Neutrophil (primary cell): Measurements from ENCODE around the gene PBLD.

Source experiments
- H3K27ac ChIP-seq: fragments of 200-600 bp; sonication (generic); 2 replicates; pipeline ENCODE4 v1.5.1; 2016; ENCODE audit warnings: mild to moderate bottlenecking, moderate library complexity
- H3K27me3 ChIP-seq: fragments of 200-600 bp; sonication (generic); 2 replicates; pipeline ENCODE4 v1.6.0; 2016; ENCODE audit warnings: mild to moderate bottlenecking
- H3K36me3 ChIP-seq: fragments of 200-600 bp; sonication (generic); 2 replicates; pipeline ENCODE4 v1.5.1; 2017
- H3K4me1 ChIP-seq, 2 experiments: fragments of 200-600 bp in 1 of 2; sonication (generic) in 1 of 2; 1 replicate in 1 of 2; 2 replicates in 1 of 2; pipeline versions ENCODE4 v1.5.1 to v1.6.1; 2013 to 2016; ENCODE audit warnings: low read depth in 1 of 2, low read length in 1 of 2, mild to moderate bottlenecking in 1 of 2, moderate library complexity in 1 of 2; ENCODE audit not compliant: control insufficient read depth in 1 of 2, insufficient read depth in 1 of 2
- H3K4me3 ChIP-seq, 2 experiments: fragments of 200-600 bp in 1 of 2; sonication (generic) in 1 of 2; 1 replicate in 1 of 2; 2 replicates in 1 of 2; pipeline ENCODE4 v1.5.1; 2013 to 2016; ENCODE audit warnings: low read depth in 1 of 2, low read length in 1 of 2, mild to moderate bottlenecking in 1 of 2, moderate library complexity in 1 of 2
- H3K9me3 ChIP-seq: fragments of 200-600 bp; sonication (generic); 2 replicates; pipeline ENCODE4 v1.5.1; 2016
- TF ChIP-seq, protein P1 (sequence below): fragments of 200-600 bp; sonication (generic); IDR thresholded peaks from 2 replicates; pipeline ENCODE4 v1.5.1; 2016; ENCODE audit warnings: antibody characterized with exemption

Gene PBLD

DNA sequence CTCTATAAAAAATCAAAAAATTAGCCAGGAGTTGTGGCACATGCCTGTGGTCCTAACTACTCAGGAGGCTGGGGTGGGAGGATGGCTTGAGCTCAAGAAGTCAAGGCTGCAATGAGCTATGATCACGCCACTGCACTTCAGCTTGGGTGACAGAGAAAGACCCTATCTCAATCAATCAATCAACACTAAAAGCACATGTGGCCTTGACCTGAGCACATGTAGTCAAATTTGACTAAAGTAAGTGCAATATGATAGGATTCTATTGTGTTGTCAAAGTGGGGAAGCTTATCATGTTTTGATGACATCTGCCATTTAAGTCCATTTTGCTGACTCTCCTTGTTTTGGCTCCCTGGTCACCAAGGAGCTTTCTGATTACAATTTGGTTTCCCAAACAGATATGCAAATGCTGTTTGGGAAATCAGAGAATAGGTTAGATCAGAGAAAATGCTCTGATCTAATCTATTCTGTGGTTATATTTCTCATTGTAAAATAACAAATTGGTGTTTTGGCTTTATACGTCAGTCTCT, 57.1 kb downstream of the PBLD start:
- no peak overlapping the region for H3K27ac ChIP-seq
- H3K4me1 ChIP-seq = no peaks in the 10 kb centered on the region
- H3K27me3 ChIP-seq = no peaks in the 10 kb centered on the region
- TF ChIP-seq, protein P1, sequence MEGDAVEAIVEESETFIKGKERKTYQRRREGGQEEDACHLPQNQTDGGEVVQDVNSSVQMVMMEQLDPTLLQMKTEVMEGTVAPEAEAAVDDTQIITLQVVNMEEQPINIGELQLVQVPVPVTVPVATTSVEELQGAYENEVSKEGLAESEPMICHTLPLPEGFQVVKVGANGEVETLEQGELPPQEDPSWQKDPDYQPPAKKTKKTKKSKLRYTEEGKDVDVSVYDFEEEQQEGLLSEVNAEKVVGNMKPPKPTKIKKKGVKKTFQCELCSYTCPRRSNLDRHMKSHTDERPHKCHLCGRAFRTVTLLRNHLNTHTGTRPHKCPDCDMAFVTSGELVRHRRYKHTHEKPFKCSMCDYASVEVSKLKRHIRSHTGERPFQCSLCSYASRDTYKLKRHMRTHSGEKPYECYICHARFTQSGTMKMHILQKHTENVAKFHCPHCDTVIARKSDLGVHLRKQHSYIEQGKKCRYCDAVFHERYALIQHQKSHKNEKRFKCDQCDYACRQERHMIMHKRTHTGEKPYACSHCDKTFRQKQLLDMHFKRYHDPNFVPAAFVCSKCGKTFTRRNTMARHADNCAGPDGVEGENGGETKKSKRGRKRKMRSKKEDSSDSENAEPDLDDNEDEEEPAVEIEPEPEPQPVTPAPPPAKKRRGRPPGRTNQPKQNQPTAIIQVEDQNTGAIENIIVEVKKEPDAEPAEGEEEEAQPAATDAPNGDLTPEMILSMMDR = no peak
- H3K9me3 ChIP-seq = peaks cover 6% of the 10 kb centered on the region
- H3K36me3 ChIP-seq = no peaks in the 10 kb centered on the region
- no peak overlapping the region for H3K4me3 ChIP-seq

DNA sequence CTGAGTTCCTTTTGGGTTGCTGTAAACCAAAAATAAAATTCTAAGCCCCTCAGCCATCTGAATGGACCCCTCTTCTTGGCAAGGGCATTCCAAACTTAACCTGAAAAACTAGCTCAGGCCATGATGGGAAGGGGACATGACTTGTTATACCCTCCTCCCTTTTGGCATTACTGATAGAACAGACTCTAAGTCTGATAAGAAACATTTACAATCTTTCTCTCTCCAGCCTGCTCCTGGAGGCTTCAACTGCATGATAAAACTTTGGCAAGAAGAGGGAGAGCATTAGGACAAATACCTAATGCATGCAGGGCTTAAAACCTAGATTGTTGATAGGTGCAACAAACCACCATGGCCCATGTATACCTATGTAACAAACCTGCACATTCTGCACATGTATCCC, 59.9 kb downstream of the PBLD start:
- H3K27me3 ChIP-seq = no peaks in the 10 kb centered on the region
- peaks cover 3% of the 10 kb centered on the region for H3K9me3 ChIP-seq

DNA sequence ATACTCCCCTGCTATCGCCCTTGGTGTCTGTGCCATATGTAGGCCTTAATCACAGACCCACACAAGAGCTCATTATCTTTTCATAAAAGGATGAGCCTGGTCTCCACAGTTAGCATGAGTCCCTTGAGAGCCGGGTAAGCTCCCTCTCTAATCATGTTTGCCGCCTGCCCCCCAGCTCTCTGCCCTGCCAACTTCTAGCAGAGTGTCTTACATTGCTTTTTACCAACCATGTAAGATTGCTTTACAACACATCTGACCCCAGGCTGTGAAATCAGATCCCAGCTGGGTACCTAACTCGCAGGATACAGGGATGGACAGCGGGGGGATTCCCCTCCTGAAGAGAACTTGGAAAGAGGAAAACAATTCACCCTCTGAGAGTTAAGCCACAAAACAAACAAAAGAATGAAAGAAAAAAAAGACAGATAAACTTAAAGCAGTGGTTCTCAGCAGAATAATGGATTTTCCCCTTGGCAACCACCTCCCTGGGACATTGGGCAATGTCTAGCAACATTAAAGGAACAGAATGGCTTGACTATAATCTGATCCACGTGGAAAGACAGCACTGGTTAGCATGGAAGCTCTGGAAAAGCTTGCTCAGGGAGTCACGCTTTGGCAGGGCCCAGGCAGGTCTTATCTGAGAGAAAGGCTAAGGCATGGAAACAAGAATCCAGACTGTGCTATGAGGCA, 61.4 kb downstream of the PBLD start:
- H3K4me3 ChIP-seq = no peak overlapping the region
- no peaks in the 10 kb centered on the region for H3K9me3 ChIP-seq
- TF ChIP-seq, protein P1 = no peak
- no peaks in the 10 kb centered on the region for H3K4me1 ChIP-seq
- H3K27me3 ChIP-seq = no peaks in the 10 kb centered on the region
- H3K36me3 ChIP-seq = no peaks in the 10 kb centered on the region
- H3K27ac ChIP-seq = no peak overlapping the region

More for the DNA sequence above, 59.9 kb downstream of the PBLD start:
- Histone ChIP-seq H3K36me3 (no peaks in the 10 kb centered on the region), H3K4me3 (no peak overlapping the region), H3K4me1 (no peaks in the 10 kb centered on the region), H3K27ac (no peak overlapping the region)
- TF ChIP-seq, protein P1 = no peak

DNA sequence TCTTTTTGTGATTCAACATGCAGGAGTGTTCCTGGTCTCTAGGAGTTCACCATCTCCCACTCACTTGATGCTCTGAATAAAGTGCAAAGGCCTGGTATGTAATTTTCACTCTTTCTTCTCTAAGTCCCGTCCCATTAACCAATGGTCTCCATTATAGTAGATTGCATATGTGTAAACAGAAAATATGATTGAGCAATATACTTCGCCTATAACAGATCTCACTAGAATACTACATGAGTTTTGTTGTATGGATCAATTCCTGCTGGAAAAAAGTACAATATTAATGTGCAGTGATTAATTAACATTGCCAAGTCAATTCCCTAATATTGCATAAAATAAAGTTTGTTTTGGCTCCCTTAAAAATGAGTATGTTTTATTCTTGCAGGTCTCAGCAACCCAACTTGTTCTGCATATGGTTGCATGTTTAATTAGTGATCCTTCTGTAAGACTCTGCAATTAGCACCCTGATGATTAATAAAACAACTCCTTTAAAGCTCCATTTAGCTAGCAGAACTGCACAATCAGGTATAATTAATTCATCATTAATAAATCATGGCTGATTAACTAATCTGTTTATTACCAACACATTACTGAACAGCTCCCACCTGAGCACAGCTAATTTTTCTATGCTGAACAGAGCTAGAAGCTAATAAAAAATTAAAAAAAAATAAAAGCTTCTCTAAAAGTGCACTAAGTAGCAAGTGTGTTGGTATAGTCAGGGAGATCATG, 63.0 kb downstream of the PBLD start:
- TF ChIP-seq, protein P1 = no peak
- no peaks in the 10 kb centered on the region for H3K36me3 ChIP-seq

DNA sequence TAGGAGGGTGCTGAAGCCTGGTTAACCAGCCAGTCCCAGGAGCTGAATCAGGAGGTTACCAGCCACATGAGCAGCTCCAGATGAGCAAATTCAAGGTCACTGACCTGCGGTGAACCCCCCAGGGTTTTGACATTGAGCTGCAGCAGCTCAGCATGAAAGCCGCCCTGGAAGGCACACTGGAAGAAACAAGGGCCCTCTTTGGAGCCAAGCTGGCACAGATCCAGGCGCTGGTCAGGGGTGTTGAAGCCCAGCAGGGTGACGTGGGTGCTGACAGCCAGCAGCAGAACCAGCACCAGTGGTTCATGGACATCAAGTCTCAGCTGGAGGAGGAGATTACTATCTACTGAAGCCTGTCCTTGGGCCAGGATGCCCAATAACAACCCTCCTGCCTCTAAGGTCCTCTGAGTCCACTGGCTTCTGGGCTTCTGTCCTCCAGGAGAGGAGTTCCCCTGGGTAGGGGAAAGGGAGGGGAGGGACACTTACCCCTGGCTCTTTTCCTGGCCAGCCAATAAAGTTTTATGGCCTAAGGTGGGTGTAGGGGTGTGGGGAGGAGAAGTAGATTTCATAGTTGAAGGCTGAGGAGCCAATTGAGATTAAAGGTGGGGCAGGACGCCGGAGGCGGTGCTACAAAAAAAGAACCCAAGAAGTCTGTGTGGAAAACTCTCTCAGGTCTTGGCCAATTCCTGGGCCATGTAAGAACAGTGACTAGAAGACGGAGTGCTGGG, 71.4 kb downstream of the PBLD start:
- TF ChIP-seq, protein P1 = no peak
- H3K27ac ChIP-seq = no peak overlapping the region
- no peak overlapping the region for H3K4me3 ChIP-seq
- H3K27me3 ChIP-seq = no peaks in the 10 kb centered on the region
- H3K36me3 ChIP-seq = no peaks in the 10 kb centered on the region
- no peaks in the 10 kb centered on the region for H3K9me3 ChIP-seq
- H3K4me1 ChIP-seq = no peaks in the 10 kb centered on the region

More for the DNA sequence above, 63.0 kb downstream of the PBLD start:
- Histone ChIP-seq H3K27ac (no peak overlapping the region), H3K9me3 (no peaks in the 10 kb centered on the region), H3K27me3 (no peaks in the 10 kb centered on the region), H3K4me1 (no peaks in the 10 kb centered on the region), H3K4me3 (no peak overlapping the region)
